RWPE1 (cell line): ENCODE results near the gene CMTM2.
A peak's percentile ranks its signal among the peaks of the same experiment; 100 is the strongest.

Experiments
- CTCF ChIA-PET: fragments of 350-600 bp; sonication (Branson Sonifier 250); formaldehyde crosslinking; extraction: SDS; loops from one replicate; lab custom pipeline; 2021; lab: Yijun Ruan, JAX
- POLR2A ChIA-PET: fragments of 400-600 bp; formaldehyde crosslinking; extraction: SDS; loops from one replicate; lab custom pipeline; 2020; ENCODE audit warnings: antibody characterized with exemption; ENCODE audit not compliant: low non-redundant PET; lab: Yijun Ruan, JAX
- DNase-seq: peaks from one replicate; pipeline ENCODE4 v3.0.0; 2012; ENCODE audit warnings: low spot score
- H3K27ac ChIP-seq: fragments of 450-650 bp; 2 replicates; pipeline ENCODE4 v1.5.1; 2017
- CTCF ChIP-seq: fragments of 450-650 bp; conservative IDR thresholded peaks from 2 replicates; pipeline ENCODE4 v1.5.1; 2017; ENCODE audit warnings: low read depth, mild to moderate bottlenecking

CMTM2 gene

GRCh38 chr16:66575060-66575459 lies 4.2 kb upstream of the CMTM2 start:
- ChIA-PET POLR2A (no interaction called here), CTCF (no interaction called here)
- TF ChIP-seq CTCF, result no peak
- no peak overlapping the region for H3K27ac ChIP-seq
- DNase-seq, result no peak

- ChIA-PET CTCF (no interaction called here), POLR2A (no interaction called here)
- no peak overlapping the region for H3K27ac ChIP-seq
- no peak for DNase-seq
- TF ChIP-seq CTCF, result no peak
These were observed 3.0 kb upstream of the CMTM2 start for GRCh38 chr16:66576296-66576695.

GRCh38 chr16:66580605-66581209 lies 1.4 kb downstream of the CMTM2 start:
- DNase-seq, result peak; percentile 82
- H3K27ac ChIP-seq, result peak overlapping the region; percentile 81
- ChIA-PET POLR2A (no interaction called here), CTCF (interaction anchor here (0.6 to 1.2 kb wide), 3 partner anchors 11 to 251 kb away, joined by 3 read pairs; no protein-coding TSS in a partner anchor)
- TF ChIP-seq CTCF, result peak; percentile 33

GRCh38 chr16:66581246-66581952 lies 2.1 kb downstream of the CMTM2 start:
- H3K27ac ChIP-seq, result no peak overlapping the region
- POLR2A ChIA-PET, result no interaction called here
- no peak for DNase-seq
- CTCF ChIA-PET, result interaction anchor here (0.6 to 1.1 kb wide), 3 partner anchors 11 to 250 kb away, joined by 3 to 6 read pairs (median 3); no protein-coding TSS in a partner anchor
- TF ChIP-seq CTCF, result no peak

GRCh38 chr16:66585481-66586239 lies 6.4 kb downstream of the CMTM2 start:
- no peak for TF ChIP-seq CTCF
- CTCF ChIA-PET, result interaction anchor here (0.6 to 1.6 kb wide), 2 partner anchors 23 to 77 kb away, joined by 3 to 4 read pairs; no protein-coding TSS in a partner anchor
- no peak for DNase-seq
- POLR2A ChIA-PET, result no interaction called here
- H3K27ac ChIP-seq, result no peak overlapping the region

- POLR2A ChIA-PET, result no interaction called here
- TF ChIP-seq CTCF, result no peak
- H3K27ac ChIP-seq, result no peak overlapping the region
- no peak for DNase-seq
- CTCF ChIA-PET, result interaction anchor here (0.8 kb wide), 1 partner anchor 26 kb away, joined by 3 read pairs; no protein-coding TSS in a partner anchor
These were observed 8.8 kb downstream of the CMTM2 start for GRCh38 chr16:66587881-66588600.
